Measurements from ENCODE around the gene ADORA1. TPM values are rescaled to one million over a fixed set of nuclear protein-coding genes. Genes with fewer than 3 reads are reported as not detected.

Gene ADORA1
- total RNA-seq, 2 experiments from 2014 or later = not detected

DNA sequence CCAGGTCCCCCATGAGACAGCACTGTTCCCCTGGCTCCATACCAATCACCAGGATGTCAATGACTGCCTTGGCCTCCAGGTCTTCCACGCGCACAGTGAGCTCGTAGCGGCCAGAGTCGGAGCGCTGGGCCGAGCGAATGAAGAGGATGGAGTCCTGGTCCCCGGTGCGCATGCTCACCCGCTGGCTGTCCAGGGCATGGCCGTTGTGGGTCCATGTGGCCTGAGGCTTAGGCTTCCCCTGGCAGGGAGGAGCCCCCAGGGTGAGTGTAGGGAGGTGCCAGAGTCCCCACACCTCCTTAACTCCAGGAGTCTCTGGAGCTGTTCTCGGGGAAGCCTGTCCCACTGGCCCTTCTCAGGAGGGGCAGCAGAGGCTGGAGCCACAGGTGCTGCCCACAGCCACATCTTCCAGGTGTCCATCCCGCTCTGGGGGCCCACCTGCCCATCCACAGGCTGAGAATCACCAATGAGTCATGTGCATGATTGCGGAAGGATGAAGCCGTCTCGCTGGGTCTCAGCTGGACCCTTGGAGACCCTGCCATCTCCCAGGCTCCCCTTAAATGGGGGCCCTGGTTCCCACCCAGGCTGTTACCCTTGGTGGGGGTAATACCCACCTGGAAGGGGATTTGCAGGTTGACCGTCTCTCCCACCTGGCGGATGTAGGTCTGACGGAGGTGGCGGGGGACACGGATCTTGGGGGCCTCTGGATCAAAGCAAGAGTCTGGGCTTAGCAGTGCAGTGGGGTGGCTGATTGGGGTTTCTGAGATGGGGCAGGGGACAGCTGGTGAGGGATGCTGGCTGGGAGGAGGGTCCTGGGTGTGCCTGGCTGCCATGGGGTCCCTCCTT, 44.0 kb downstream of the ADORA1 start:
- Histone ChIP-seq H3K36me3 (ENCODE audit: insufficient read depth, low read length) (no peaks in the 10 kb centered on the region), H3K9me3 (ENCODE audit: control insufficient read depth in 1 of 2, insufficient read depth in 1 of 2, low read length in 2 of 2) (no peaks in the 10 kb centered on the region), H3K27me3 (ENCODE audit: control insufficient read depth in 1 of 2, insufficient read depth in 2 of 2, low read length in 2 of 2) (no peaks in the 10 kb centered on the region), H3K4me1 (ENCODE audit: insufficient read depth, low read length) (no peaks in the 10 kb centered on the region), H3K4me3 (ENCODE audit: low read length) (no peak overlapping the region), H3K27ac (ENCODE audit: low read depth in 1 of 2, low read length in 2 of 2) (no peak overlapping the region)
- no peaks in the 10 kb centered on the region for H3K36me3 Mint-ChIP-seq (ENCODE audit: low read depth)
- H3K27ac Mint-ChIP-seq = no peak overlapping the region
- TF ChIP-seq, protein P1, sequence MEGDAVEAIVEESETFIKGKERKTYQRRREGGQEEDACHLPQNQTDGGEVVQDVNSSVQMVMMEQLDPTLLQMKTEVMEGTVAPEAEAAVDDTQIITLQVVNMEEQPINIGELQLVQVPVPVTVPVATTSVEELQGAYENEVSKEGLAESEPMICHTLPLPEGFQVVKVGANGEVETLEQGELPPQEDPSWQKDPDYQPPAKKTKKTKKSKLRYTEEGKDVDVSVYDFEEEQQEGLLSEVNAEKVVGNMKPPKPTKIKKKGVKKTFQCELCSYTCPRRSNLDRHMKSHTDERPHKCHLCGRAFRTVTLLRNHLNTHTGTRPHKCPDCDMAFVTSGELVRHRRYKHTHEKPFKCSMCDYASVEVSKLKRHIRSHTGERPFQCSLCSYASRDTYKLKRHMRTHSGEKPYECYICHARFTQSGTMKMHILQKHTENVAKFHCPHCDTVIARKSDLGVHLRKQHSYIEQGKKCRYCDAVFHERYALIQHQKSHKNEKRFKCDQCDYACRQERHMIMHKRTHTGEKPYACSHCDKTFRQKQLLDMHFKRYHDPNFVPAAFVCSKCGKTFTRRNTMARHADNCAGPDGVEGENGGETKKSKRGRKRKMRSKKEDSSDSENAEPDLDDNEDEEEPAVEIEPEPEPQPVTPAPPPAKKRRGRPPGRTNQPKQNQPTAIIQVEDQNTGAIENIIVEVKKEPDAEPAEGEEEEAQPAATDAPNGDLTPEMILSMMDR (IDR thresholded peaks at IDR 0.05) = no peak
- no peak for DNase-seq
- H3K4me1 Mint-ChIP-seq (ENCODE audit: low read depth) = no peaks in the 10 kb centered on the region
- H3K27me3 Mint-ChIP-seq = peaks cover under 1% of the 10 kb centered on the region
- ATAC-seq (ENCODE audit: poor library complexity) = no peak
- ChIA-PET POLR2A (no interaction called here), CTCF (no interaction called here)
- H3K4me3 Mint-ChIP-seq = no peak overlapping the region
- H3K9me3 Mint-ChIP-seq = no peaks in the 10 kb centered on the region
- intact Hi-C loops (cut with DNase I, micrococcal nuclease) = loop anchor here in 1 of 2 experiments (2.0 kb wide), 1 partner anchor 133 kb away; no protein-coding TSS in a partner anchor

DNA sequence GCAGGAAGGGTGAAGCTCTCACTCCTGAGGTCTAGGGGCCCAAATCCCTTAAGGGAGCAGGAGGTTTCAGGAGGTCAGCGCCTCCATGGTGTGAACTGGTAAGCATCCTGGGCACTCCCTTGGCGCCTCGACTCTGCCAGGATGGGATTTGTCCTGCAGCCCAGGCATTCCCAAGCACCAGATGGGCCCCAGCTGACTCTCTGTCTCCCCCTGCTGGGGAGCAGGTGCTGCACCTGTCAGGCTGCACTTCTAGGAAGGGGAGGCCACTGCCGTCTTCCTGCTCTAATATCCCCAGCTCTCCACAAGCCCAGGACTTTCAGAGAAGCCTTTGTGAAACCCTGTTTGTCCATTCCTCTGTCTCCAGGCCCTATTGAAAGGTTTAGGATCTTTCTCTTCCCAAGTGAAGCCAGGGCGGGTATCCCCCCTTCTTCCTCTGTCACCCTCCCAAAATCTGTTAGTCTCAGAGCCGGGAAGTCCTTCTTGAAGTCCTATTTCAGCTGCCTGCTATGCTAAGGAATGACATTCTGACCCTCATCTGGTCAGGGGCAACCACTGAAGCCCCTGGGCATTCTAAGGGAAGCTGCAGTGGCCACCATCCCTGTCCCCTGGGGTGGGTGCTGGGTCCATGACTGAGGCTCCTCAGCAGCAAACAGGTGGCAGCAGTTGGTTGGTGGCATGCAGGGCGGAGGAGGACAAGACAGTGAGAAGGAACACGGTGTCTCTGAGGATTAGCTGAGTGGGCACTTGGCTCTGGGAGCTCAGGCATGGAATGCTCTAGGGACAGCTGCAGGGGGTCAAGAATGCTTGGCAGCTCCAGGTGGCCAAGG, 44.9 kb downstream of the ADORA1 start:
- H3K9me3 Mint-ChIP-seq = no peaks in the 10 kb centered on the region
- no peak overlapping the region for H3K27ac ChIP-seq (ENCODE audit: low read depth in 1 of 2, low read length in 2 of 2)
- TF ChIP-seq, protein P1 (IDR thresholded peaks at IDR 0.05) = peak; percentile 51

DNA sequence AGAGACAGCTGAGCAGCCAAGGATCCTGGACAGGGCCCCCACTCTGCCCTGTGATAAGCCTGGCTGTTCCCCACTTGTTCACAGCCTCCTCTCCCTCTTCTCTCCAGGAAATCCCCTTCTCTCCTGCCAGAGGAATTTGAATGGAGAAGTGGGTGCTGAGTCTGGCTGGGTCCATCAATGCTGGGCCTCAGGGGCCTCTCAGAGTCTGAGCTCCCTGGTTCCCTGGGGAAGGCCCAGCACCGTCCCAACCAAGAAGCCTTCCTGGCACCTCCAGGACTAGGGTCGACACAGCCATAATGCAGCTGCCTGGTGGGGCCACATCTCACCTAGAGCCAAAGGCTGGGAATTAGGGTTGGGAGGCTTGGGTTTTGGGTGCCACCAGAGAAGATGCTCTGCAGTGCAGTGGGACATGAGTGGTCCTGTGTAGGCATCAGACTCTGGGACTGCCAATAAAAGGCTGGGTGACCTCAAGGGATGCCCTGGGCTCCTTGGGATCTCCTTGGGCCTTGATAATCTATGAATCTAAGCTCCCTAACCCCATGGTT, 45.6 kb downstream of the ADORA1 start:
- no peak overlapping the region for H3K4me3 Mint-ChIP-seq
- ATAC-seq (ENCODE audit: poor library complexity) (no peak), DNase-seq (no peak)
- H3K36me3 Mint-ChIP-seq (ENCODE audit: low read depth) = no peaks in the 10 kb centered on the region
- intact Hi-C loops (cut with DNase I, micrococcal nuclease) = no loop called here
- no peaks in the 10 kb centered on the region for H3K9me3 Mint-ChIP-seq
- no peaks in the 10 kb centered on the region for H3K4me1 Mint-ChIP-seq (ENCODE audit: low read depth)
- Histone ChIP-seq H3K27ac (ENCODE audit: low read depth in 1 of 2, low read length in 2 of 2) (no peak overlapping the region), H3K27me3 (ENCODE audit: control insufficient read depth in 1 of 2, insufficient read depth in 2 of 2, low read length in 2 of 2) (no peaks in the 10 kb centered on the region), H3K36me3 (ENCODE audit: insufficient read depth, low read length) (no peaks in the 10 kb centered on the region), H3K4me3 (ENCODE audit: low read length) (no peak overlapping the region), H3K4me1 (ENCODE audit: insufficient read depth, low read length) (no peaks in the 10 kb centered on the region), H3K9me3 (ENCODE audit: control insufficient read depth in 1 of 2, insufficient read depth in 1 of 2, low read length in 2 of 2) (no peaks in the 10 kb centered on the region)
- H3K27me3 Mint-ChIP-seq = peaks cover 4% of the 10 kb centered on the region
- ChIA-PET CTCF (no interaction called here), POLR2A (no interaction called here)
- H3K27ac Mint-ChIP-seq = no peak overlapping the region
- TF ChIP-seq, protein P1 (IDR thresholded peaks at IDR 0.05) = no peak

More for the DNA sequence above, 44.9 kb downstream of the ADORA1 start:
- Histone ChIP-seq H3K27me3 (ENCODE audit: control insufficient read depth in 1 of 2, insufficient read depth in 2 of 2, low read length in 2 of 2) (no peaks in the 10 kb centered on the region), H3K9me3 (ENCODE audit: control insufficient read depth in 1 of 2, insufficient read depth in 1 of 2, low read length in 2 of 2) (no peaks in the 10 kb centered on the region), H3K36me3 (ENCODE audit: insufficient read depth, low read length) (no peaks in the 10 kb centered on the region), H3K4me3 (ENCODE audit: low read length) (no peak overlapping the region), H3K4me1 (ENCODE audit: insufficient read depth, low read length) (no peaks in the 10 kb centered on the region)
- no peaks in the 10 kb centered on the region for H3K36me3 Mint-ChIP-seq (ENCODE audit: low read depth)
- no peak for ATAC-seq (ENCODE audit: poor library complexity)
- POLR2A ChIA-PET = no interaction called here
- H3K27me3 Mint-ChIP-seq = peaks cover 4% of the 10 kb centered on the region
- no peak overlapping the region for H3K4me3 Mint-ChIP-seq
- no peaks in the 10 kb centered on the region for H3K4me1 Mint-ChIP-seq (ENCODE audit: low read depth)
- no peak overlapping the region for H3K27ac Mint-ChIP-seq
- intact Hi-C loops (cut with DNase I, micrococcal nuclease) = no loop called here
- CTCF ChIA-PET = no interaction called here
- DNase-seq = peak; percentile 10 to 65 (median 22)
